Activated naive CD4-positive, alpha-beta T cell treated with anti-CD3 and anti-CD28 coated beads, Interleukin-2, amount 10 ng/mL, durations not matched to agents 7 days and 5 days (primary cell): ENCODE measurements around the gene CPEB4.
A peak's percentile ranks its signal among the peaks of the same experiment; 100 is the strongest.

ENCODE experiments used
- CTCF ChIA-PET: fragments of 350-600 bp; sonication (Branson Sonifier 250); formaldehyde crosslinking; loops from one replicate; lab custom pipeline; 2021; ENCODE audit warnings: antibody characterized with exemption; lab: Charles Lee
- DNase-seq: peaks from one replicate; pipeline ENCODE4 v3.0.0-alpha.2; 2020
- H3K27ac Mint-ChIP-seq: one replicate; pipeline ENCODE4 v1.8.0; 2021; ENCODE audit warnings: mild to moderate bottlenecking, moderate library complexity, mixed read lengths
- H3K27me3 Mint-ChIP-seq: one replicate; pipeline ENCODE4 v1.8.0; 2021; ENCODE audit warnings: mild to moderate bottlenecking, mixed read lengths
- H3K36me3 Mint-ChIP-seq: one replicate; pipeline ENCODE4 v1.8.0; 2021; ENCODE audit warnings: mixed read lengths
- H3K4me1 Mint-ChIP-seq: one replicate; pipeline ENCODE4 v1.8.0; 2021; ENCODE audit warnings: mixed read lengths
- H3K4me3 Mint-ChIP-seq: one replicate; pipeline ENCODE4 v1.8.0; 2021; ENCODE audit warnings: mild to moderate bottlenecking, moderate library complexity, mixed read lengths
- H3K9me3 Mint-ChIP-seq: one replicate; pipeline ENCODE4 v1.8.0; 2021; ENCODE audit warnings: mixed read lengths

Gene CPEB4

DNA sequence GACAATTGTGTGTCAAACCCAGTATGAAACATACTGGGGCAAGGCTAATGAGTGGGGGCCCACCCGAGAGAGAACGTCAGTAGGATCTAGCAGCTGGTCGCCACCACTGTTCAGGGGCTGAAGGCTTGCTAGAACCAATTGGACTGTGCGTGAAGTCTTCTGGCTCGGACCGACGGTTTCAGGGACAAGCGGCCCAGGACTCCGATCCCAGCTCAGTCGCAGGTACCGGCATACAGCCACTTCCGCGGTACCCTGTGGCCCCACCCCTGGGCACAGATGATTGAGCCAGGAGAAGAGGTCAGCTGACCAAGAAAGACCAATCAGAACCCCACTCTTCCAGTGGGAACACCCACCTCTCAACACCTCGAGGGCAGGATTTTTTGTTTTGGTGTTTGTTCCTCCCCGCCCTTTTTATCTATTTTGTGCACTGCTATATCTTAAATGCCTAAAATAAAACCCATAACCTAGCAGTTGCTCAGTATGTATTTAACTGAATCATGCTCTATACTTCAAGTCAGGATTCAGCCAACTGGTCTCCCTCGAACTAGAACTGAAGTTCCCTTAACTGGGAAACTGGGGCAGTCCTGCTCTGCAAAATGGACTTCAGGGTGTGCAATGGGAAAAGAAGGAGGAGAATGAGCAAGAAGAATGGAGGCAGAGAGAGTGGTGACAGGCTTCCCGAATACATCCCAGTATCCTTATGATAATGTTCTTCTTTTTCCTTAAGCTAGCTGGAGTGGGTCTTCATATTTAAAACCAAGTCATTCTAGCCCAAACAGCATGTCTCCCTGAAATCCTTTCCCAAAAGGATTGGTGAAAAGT, 21.1 kb upstream of the CPEB4 start:
- Mint-ChIP-seq H3K4me3 (no peak overlapping the region), H3K27ac (no peak overlapping the region), H3K27me3 (peaks cover 4% of the 10 kb centered on the region), H3K36me3 (no peaks in the 10 kb centered on the region), H3K4me1 (no peaks in the 10 kb centered on the region), H3K9me3 (no peaks in the 10 kb centered on the region)
- CTCF ChIA-PET, result no interaction called here
- DNase-seq, result no peak

DNA sequence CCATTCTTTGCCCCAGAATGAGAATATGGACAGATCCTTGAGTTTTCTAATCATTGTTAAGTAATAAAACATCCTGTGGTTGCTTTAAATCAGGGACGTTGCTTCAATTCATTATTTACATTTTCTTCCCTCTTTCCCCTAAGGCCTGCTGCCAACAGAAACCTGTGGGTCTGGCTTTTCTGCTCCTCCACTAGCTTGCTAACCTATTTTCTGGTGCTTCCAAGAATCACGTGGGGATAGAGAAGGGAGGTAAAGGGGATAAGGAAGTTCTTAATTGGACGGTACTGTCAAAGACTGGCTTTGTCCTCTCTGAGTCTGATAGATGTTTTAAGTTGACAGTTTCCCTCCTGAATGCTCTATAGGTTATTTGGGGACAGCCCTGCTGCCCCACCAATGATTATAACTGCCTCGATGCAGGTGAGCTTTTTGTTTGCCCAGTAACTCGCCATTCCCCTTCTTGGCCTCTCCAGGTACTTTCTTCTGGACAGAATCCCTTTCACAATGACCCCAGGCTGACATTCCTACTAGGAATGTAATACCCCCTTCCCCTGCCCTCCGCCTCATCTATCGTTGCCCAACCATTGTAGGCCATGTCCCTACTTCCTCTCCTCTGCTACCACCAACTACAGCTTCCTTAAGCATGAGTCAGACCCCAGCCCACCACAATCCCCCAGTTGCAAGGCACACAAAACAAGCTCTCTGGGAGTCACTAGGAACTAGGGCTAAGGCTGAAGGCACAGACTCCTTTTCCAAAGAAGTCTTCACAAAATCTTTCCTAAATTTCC, 19.9 kb upstream of the CPEB4 start:
- H3K27ac Mint-ChIP-seq, result no peak overlapping the region
- no peaks in the 10 kb centered on the region for H3K4me1 Mint-ChIP-seq
- H3K36me3 Mint-ChIP-seq, result no peaks in the 10 kb centered on the region
- no peak overlapping the region for H3K4me3 Mint-ChIP-seq
- DNase-seq, result no peak
- H3K27me3 Mint-ChIP-seq, result peaks cover 4% of the 10 kb centered on the region
- CTCF ChIA-PET, result interaction anchor here (1.2 to 1.3 kb wide), 2 partner anchors 17 to 105 kb away, joined by 3 read pairs; no protein-coding TSS in a partner anchor
- no peaks in the 10 kb centered on the region for H3K9me3 Mint-ChIP-seq

DNA sequence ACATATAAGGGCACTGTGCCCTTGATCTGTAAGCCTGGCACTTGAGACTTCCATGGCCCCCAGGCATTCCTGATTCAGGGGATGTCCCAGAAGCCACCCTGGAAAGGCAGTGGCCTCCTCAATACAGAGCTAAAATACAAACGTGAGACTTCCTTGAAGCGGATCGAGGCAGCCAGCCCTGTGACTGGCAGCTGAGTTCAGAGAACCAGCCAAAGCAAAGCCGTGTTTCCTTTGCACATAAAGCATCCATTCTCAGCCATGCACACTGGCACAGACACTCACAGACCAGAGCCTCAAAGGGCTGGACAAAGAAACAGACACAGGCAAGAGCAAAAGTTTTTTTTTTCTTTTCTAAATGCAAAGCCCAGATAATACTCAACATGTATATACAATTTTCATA, 18.8 kb upstream of the CPEB4 start:
- Mint-ChIP-seq H3K27ac (no peak overlapping the region), H3K36me3 (no peaks in the 10 kb centered on the region), H3K4me1 (no peaks in the 10 kb centered on the region), H3K27me3 (peaks cover 4% of the 10 kb centered on the region), H3K4me3 (no peak overlapping the region), H3K9me3 (no peaks in the 10 kb centered on the region)
- CTCF ChIA-PET, result interaction anchor here (1.2 to 1.3 kb wide), 2 partner anchors 18 to 104 kb away, joined by 3 read pairs; no protein-coding TSS in a partner anchor
- no peak for DNase-seq

DNA sequence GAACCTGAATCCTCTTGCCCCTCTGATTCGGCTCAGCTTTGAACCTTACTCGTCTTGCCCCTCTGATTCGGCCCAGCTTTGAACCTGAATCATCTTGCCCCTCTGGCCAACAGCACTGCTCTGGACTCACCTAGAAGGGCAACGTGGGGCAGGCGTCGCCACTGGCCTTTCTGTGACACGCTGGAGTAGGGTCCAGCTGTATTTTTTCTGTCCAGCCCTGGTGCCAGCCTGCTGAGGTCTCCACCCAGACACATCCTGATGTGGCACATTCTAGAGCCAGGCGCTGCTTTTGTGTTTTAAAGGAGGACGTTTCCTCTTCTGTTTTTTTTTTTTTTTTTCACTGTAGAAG, 15.2 kb upstream of the CPEB4 start:
- H3K27ac Mint-ChIP-seq, result no peak overlapping the region
- H3K4me3 Mint-ChIP-seq, result no peak overlapping the region
- CTCF ChIA-PET, result no interaction called here

DNA sequence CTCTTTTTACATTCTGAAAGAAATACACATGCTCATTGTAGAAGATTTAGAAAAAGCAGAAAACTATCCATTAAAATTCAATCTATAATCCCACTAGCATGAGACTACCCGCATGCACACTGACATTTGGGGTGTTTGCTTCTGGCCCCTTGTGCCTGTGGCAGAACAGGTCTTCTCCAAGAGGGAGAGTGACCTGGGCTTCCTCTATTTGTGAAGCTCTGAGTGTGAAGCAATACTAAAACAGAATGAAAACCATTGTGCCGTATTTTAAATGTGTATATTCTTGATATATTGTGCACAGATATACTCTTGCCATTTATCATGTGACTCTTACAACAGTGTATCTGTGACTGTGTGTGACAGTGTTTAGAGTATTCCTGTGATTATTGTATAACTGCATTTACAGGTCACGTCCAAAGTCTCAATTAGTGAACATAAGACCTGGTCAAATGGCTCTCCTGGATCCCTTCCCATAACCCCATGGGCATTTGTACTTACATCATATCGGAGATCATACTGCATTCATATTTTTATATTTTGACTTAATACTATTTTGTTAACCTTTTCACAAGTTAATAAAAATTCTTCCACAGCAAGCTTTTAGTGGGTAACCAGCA, 14.7 kb upstream of the CPEB4 start:
- no peaks in the 10 kb centered on the region for H3K36me3 Mint-ChIP-seq
- H3K27ac Mint-ChIP-seq, result no peak overlapping the region
- no peaks in the 10 kb centered on the region for H3K27me3 Mint-ChIP-seq
- no peaks in the 10 kb centered on the region for H3K4me1 Mint-ChIP-seq
- no peaks in the 10 kb centered on the region for H3K9me3 Mint-ChIP-seq
- no peak overlapping the region for H3K4me3 Mint-ChIP-seq
- no peak for DNase-seq
- CTCF ChIA-PET, result no interaction called here

More for the DNA sequence above, 15.2 kb upstream of the CPEB4 start:
- Mint-ChIP-seq H3K9me3 (no peaks in the 10 kb centered on the region), H3K4me1 (no peaks in the 10 kb centered on the region), H3K27me3 (no peaks in the 10 kb centered on the region), H3K36me3 (no peaks in the 10 kb centered on the region)
- DNase-seq, result no peak

DNA sequence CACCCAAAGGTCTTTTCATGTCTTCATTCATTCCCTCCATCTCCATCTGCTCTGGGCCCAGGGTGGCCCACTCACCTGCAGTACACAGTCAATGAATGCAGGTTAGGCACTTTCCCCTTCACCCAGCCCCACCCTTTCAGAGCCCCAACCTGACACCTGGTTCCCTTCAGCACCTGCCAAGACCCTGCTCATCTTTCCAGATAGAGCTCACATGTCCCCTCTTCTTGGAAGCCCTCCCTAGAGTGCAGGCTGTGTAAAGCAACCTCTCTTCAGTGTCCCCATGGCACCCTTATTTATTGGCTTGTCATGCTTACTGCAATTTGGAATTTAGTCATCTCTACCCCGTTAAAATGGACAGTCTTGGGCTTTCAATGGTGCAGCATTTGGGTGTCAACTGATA, 13.0 kb upstream of the CPEB4 start:
- Mint-ChIP-seq H3K4me3 (no peak overlapping the region), H3K9me3 (no peaks in the 10 kb centered on the region), H3K27ac (no peak overlapping the region), H3K4me1 (no peaks in the 10 kb centered on the region), H3K27me3 (no peaks in the 10 kb centered on the region), H3K36me3 (no peaks in the 10 kb centered on the region)
- CTCF ChIA-PET, result no interaction called here
- DNase-seq, result no peak

DNA sequence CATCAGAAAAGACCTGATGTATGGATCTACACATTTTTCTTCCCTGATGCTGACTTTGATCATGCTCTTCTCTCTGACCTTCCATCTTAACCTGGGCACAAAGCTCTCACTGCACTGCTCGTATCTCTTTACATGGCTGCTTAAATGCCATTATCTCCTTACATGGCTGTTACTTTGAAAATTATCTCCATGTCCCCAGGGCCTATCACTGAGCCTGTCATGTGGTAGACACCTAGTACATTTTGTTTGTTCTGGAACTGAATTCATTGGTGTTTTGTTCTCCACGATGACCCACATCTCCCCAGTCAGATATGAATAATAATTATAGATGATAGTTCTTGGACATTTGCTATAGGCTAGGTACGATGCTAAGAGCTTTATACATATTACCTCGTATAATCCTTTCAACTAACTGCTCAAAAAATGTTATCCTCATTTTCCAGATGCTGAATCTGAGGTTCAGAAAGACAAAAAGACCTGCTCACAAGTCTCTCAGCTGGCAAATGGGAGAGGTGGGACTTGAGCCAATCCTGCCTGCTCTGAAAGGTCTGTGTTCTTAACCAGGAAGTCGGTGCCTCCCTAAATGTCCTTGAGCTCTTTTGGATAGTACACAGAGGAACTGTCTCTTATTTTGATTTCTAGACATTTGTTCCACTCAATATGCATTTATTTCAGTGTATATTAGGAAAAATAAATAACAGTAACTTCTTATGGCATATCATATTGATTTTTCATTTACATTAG, 9.8 kb upstream of the CPEB4 start:
- H3K9me3 Mint-ChIP-seq, result peaks cover 2% of the 10 kb centered on the region
- peaks cover 5% of the 10 kb centered on the region for H3K4me1 Mint-ChIP-seq
- no peak overlapping the region for H3K27ac Mint-ChIP-seq
- H3K27me3 Mint-ChIP-seq, result no peaks in the 10 kb centered on the region
- no peak overlapping the region for H3K4me3 Mint-ChIP-seq
- DNase-seq, result no peak
- H3K36me3 Mint-ChIP-seq, result peaks cover 5% of the 10 kb centered on the region
- CTCF ChIA-PET, result no interaction called here

DNA sequence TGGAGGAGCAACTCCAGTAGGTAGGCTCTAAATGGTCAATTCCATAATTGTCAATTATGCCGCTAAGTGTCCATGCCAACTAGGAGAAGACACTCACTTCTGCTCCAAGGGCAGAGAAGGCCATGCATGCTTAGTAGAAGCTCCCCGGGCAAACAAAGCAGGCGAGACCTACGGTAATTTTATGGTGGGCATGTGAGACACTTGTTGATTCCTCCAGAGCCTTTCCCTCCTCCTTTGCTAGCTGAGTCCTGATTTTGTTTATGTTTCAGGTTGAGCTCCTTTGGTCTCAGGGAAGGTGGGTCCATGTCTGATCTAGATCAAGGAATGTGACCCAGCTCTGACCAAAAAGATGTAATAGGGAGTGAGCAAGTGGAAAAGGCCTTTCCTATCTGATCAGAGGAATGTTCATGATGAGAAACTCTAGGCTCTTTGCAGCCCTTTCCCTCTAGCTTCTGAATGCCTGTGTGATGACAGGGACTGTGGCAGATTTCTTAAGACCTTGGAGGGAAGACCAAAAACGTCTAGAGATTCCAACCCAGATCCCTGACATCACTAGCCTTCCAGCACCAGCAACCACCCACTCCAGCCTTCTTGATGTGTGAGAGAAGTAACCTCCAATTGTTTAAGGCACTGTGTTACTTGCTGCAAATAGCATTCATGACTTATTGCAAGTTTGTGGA, 7.7 kb upstream of the CPEB4 start:
- Mint-ChIP-seq H3K36me3 (peaks cover 11% of the 10 kb centered on the region), H3K27me3 (no peaks in the 10 kb centered on the region), H3K27ac (no peak overlapping the region), H3K4me1 (peaks cover 23% of the 10 kb centered on the region), H3K4me3 (no peak overlapping the region), H3K9me3 (peaks cover 11% of the 10 kb centered on the region)
- CTCF ChIA-PET, result no interaction called here
- DNase-seq, result no peak

DNA sequence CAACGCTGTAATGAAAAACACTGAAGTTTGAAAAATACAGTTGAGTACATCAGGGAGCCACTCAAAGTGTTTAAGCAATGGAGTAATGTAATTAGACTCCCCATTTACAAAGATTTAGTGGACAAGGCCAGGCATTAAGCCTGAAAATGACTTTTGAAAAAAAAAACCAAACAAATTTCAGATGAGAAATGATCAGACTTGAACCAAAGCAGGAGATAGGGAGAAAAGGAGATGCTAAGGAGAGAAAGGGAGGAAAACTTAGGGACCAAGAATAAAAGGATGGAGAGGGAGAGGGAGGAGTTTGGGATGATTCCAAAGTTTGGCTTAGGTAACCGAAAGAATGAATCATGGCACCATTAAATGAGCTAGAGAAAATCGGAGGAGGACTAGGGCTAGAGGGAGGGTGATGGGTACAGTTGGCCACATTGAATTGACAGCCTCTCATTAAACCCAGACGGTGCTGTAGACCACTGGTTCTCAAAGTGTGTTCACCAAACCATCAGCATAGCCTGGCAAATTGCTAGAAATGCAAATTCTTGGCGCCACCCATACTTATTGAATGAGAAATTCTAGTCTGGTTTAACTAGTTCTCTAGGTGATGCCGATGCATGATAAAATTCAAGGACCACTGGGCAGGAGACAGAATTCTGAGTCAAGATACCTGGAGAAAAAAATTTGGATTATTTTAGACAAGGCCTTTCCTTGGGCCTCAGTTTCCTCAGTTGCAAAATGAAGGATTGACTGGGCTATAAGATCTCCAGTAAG, 6.2 kb upstream of the CPEB4 start:
- CTCF ChIA-PET, result no interaction called here
- Mint-ChIP-seq H3K27me3 (no peaks in the 10 kb centered on the region), H3K4me1 (peaks cover 38% of the 10 kb centered on the region), H3K9me3 (peaks cover 16% of the 10 kb centered on the region), H3K27ac (no peak overlapping the region), H3K36me3 (peaks cover 16% of the 10 kb centered on the region), H3K4me3 (no peak overlapping the region)
- no peak for DNase-seq

DNA sequence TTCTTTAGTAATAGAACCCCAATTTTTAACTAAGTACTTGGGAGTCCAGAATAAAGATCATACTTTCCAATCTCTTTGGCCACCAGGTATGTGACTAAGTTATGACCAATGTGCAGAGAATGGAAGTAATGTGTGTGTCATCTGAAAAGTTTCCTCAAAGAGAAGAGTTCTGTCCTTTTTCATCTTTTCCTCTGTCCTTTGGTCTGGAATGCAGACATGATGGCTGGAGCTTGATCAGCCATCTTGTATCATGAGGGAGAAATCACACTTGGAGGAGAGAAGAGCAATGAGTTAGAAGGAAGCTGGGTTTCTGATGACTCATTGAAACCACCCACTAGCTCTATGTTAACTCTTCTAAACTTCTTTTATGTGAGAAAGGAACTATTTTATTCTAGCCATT, 5.5 kb upstream of the CPEB4 start:
- Mint-ChIP-seq H3K4me1 (peaks cover 45% of the 10 kb centered on the region), H3K9me3 (peaks cover 16% of the 10 kb centered on the region), H3K36me3 (peaks cover 16% of the 10 kb centered on the region), H3K4me3 (no peak overlapping the region), H3K27ac (no peak overlapping the region), H3K27me3 (no peaks in the 10 kb centered on the region)
- DNase-seq, result no peak
- CTCF ChIA-PET, result no interaction called here

DNA sequence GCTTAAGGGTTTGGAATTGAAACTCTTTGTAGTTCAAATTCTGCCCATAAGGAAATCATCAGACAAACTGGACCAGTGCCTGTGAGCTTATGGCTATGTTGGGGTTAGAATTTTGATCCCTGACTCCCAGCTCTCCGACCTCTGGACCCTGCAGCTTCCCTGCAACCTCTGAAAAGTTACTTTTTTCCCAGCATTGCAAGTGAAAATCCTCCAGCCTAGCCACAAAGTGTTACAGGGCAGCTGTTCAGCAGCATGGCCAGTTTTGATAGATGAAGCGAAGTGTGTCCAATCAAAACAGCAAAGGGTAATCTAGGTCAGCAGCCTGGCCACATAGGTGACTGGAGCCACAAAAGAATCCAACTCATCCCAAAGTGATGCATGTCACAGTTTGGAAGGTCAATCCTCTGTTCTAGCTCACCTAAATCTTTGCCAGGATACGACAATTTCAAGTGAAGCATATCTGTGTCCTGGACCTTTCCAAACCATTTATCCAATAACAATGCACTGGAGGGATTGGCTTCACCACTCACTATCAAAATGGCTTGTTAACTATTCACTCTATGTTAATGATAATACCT, 4.7 kb upstream of the CPEB4 start:
- Mint-ChIP-seq H3K9me3 (peaks cover 16% of the 10 kb centered on the region), H3K36me3 (peaks cover 18% of the 10 kb centered on the region), H3K4me3 (no peak overlapping the region), H3K4me1 (peaks cover 51% of the 10 kb centered on the region), H3K27ac (no peak overlapping the region), H3K27me3 (peaks cover 3% of the 10 kb centered on the region)
- CTCF ChIA-PET, result no interaction called here
- DNase-seq, result no peak

DNA sequence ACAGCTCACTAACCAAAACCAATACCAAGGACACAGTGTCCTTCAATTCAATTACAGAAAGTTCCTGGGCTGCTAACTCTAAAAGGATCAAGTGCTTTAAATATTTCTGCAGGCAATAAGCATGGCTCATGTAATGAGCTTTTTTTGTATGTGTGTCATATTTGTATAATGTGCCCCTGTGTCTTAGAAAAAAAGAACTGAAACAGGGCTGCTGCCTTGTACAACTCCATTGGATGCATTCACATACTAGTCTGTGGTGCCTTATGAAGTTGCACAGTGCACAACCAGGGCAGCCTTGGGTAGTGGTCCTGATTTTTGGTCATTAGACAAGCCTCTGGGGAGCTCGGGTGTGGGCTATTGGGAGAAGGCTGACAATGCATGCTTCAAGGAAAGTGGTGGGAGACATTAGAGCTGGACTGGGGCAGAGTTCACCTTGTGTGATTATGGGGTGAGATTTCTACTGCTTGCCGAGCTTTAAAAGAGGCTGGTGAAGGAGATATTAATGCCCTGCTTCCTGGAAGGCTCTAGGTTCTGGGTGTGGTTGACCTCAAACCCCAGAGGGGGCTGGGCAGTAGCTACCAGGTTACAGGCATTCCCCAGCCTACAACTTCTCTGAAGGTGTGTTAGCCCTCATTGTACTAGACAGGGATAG, 3.6 kb upstream of the CPEB4 start:
- H3K9me3 Mint-ChIP-seq, result peaks cover 16% of the 10 kb centered on the region
- DNase-seq, result peak; percentile 72
- H3K27me3 Mint-ChIP-seq, result peaks cover 3% of the 10 kb centered on the region
- peaks cover 20% of the 10 kb centered on the region for H3K36me3 Mint-ChIP-seq
- H3K4me1 Mint-ChIP-seq, result peaks cover 57% of the 10 kb centered on the region
- peak overlapping the region; percentile 80 for H3K27ac Mint-ChIP-seq
- H3K4me3 Mint-ChIP-seq, result no peak overlapping the region
- CTCF ChIA-PET, result interaction anchor here (0.7 to 1.4 kb wide), 3 partner anchors 97 to 859 kb away, joined by 3 to 4 read pairs (median 3); partner anchors contain the start of gene BOD1
